ENCODE data around the gene CACNA2D3.
"Not testable (repeated sequence)": the region's sequence is repeated elsewhere in the genome, so short reads cannot be mapped to it uniquely, and the experiment has no call there.

CACNA2D3 gene

GRCh38 chr3:54099381-54099780, 23.0 kb upstream of the CACNA2D3 start:
- Histone ChIP-seq H3K4me1 (ENCODE audit: control insufficient read depth, insufficient read depth, low read length, poor library complexity, severe bottlenecking) (no peaks in the 10 kb centered on the region), H3K27ac (ENCODE audit: low read depth, low read length, severe bottlenecking) (no peak overlapping the region), H3K36me3 (ENCODE audit: control insufficient read depth, insufficient read depth, low read length) (no peaks in the 10 kb centered on the region), H3K4me3 (ENCODE audit: extremely low read depth, insufficient read depth, low read length, poor library complexity, severe bottlenecking) (no peak overlapping the region), H3K9me3 (ENCODE audit: control insufficient read depth, low read length) (no peaks in the 10 kb centered on the region)
- WGBS, 2 experiments (ENCODE audit: insufficient coverage in 2 of 2): 83 to 88% methylated on average over 1 of the region's 1 CpG

DNA sequence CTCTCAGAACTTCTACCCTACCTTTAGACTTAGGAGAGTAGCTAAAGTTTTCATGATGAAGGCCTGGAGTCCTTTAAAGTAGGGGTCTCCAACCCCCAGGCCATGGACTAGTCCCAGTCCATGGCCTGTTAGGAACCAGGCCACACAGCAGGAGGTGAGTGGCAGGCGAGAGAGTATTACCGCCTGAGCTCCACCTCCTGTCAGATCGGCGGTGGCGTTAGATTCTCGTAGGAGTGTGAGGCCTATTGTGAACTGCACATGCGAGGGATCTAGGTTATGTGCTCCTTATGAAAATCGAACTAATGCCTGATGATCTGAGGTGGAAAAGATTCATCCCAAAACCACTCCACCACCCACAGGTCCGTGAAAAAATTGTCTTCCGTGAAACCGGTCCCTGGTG, 18.3 kb upstream of the CACNA2D3 start:
- 85% methylated on average over 5 of the region's 11 CpGs; no CpG with 5 or more reads in 1 of the 2 experiments for WGBS, 2 experiments (ENCODE audit: insufficient coverage in 2 of 2)
- Histone ChIP-seq H3K4me3 (ENCODE audit: extremely low read depth, insufficient read depth, low read length, poor library complexity, severe bottlenecking) (no peak overlapping the region), H3K9me3 (ENCODE audit: control insufficient read depth, low read length) (no peaks in the 10 kb centered on the region), H3K4me1 (ENCODE audit: control insufficient read depth, insufficient read depth, low read length, poor library complexity, severe bottlenecking) (no peaks in the 10 kb centered on the region), H3K36me3 (ENCODE audit: control insufficient read depth, insufficient read depth, low read length) (no peaks in the 10 kb centered on the region), H3K27ac (ENCODE audit: low read depth, low read length, severe bottlenecking) (no peak overlapping the region)

GRCh38 chr3:54116129-54116528, 6.2 kb upstream of the CACNA2D3 start:
- 84 to 93% methylated on average over 4 of the region's 4 CpGs for WGBS, 2 experiments (ENCODE audit: insufficient coverage in 2 of 2)
- not testable (repeated sequence) for H3K27ac ChIP-seq (ENCODE audit: low read depth, low read length, severe bottlenecking); H3K4me1 ChIP-seq (ENCODE audit: control insufficient read depth, insufficient read depth, low read length, poor library complexity, severe bottlenecking); H3K36me3 ChIP-seq (ENCODE audit: control insufficient read depth, insufficient read depth, low read length); H3K4me3 ChIP-seq (ENCODE audit: extremely low read depth, insufficient read depth, low read length, poor library complexity, severe bottlenecking)
- H3K9me3 ChIP-seq (ENCODE audit: control insufficient read depth, low read length): peaks cover 11% of the 10 kb centered on the region

- peaks cover 4% of the 10 kb centered on the region for H3K4me1 ChIP-seq (ENCODE audit: control insufficient read depth, insufficient read depth, low read length, poor library complexity, severe bottlenecking)
- H3K4me3 ChIP-seq (ENCODE audit: extremely low read depth, insufficient read depth, low read length, poor library complexity, severe bottlenecking): peak overlapping the region; percentile 42
- no peak overlapping the region for H3K27ac ChIP-seq (ENCODE audit: low read depth, low read length, severe bottlenecking)
These were observed 1.5 kb upstream of the CACNA2D3 start for GRCh38 chr3:54120657-54121413.

DNA sequence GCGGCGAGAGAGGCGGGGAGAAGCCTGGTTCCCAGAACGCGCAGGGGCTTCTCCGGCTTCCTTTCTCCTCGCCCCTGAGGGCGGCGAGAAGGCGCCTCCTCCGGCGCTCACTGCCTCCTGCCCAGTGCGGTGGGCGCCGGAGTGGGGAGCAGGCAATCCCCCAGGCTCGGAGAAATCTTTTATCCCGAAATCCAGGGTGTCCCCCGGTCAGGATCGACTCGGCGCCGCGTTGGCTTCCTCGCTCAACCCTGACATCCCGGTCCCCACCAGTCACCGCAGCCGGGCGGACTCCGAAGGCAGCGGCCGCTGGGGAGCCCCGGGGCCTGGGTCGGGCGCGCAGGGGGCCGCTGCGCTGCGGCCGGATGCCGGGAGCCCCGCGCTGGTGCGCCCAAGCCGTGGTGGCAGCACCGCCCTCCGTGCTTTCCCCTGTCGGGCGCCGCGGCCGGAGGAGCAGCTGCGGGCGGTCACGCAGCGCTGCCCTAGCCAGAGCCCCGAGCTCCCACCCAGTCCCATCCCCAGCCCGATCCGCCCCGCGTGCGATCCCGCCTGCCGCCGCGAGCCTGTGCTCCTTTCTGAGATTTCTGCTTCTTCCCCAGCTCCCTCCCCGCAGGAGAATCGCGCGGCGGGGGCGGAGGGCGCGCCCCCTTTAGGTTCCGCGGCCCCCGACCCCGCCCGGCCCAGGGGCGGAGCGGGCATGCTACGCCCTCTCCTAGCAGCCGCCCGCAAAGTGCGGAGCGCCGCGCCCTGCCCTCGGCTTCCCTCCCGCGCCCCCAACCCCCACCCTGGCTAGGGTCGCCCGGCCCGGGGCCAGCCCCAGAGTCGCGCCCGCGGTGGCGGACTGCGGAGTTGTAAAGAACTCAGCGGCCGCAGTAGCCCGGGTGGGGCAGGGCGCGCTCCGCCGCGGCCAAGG, 683 bp upstream of the CACNA2D3 start:
- Histone ChIP-seq H3K4me1 (ENCODE audit: control insufficient read depth, insufficient read depth, low read length, poor library complexity, severe bottlenecking) (peaks cover 4% of the 10 kb centered on the region), H3K27ac (ENCODE audit: low read depth, low read length, severe bottlenecking) (no peak overlapping the region), H3K36me3 (ENCODE audit: control insufficient read depth, insufficient read depth, low read length) (no peaks in the 10 kb centered on the region), H3K9me3 (ENCODE audit: control insufficient read depth, low read length) (peaks cover 6% of the 10 kb centered on the region), H3K4me3 (ENCODE audit: extremely low read depth, insufficient read depth, low read length, poor library complexity, severe bottlenecking) (peak overlapping the region; percentile 42)
- WGBS, 2 experiments (ENCODE audit: insufficient coverage in 2 of 2): 0% methylated on average over 67 to 87 of the region's 107 CpGs

More at GRCh38 chr3:54120657-54121413, 1.5 kb upstream of the CACNA2D3 start:
- no peaks in the 10 kb centered on the region for H3K36me3 ChIP-seq (ENCODE audit: control insufficient read depth, insufficient read depth, low read length)
- H3K9me3 ChIP-seq (ENCODE audit: control insufficient read depth, low read length): peaks cover 11% of the 10 kb centered on the region
- 3 to 6% methylated on average over 32 to 37 of the region's 45 CpGs for WGBS, 2 experiments (ENCODE audit: insufficient coverage in 2 of 2)

DNA sequence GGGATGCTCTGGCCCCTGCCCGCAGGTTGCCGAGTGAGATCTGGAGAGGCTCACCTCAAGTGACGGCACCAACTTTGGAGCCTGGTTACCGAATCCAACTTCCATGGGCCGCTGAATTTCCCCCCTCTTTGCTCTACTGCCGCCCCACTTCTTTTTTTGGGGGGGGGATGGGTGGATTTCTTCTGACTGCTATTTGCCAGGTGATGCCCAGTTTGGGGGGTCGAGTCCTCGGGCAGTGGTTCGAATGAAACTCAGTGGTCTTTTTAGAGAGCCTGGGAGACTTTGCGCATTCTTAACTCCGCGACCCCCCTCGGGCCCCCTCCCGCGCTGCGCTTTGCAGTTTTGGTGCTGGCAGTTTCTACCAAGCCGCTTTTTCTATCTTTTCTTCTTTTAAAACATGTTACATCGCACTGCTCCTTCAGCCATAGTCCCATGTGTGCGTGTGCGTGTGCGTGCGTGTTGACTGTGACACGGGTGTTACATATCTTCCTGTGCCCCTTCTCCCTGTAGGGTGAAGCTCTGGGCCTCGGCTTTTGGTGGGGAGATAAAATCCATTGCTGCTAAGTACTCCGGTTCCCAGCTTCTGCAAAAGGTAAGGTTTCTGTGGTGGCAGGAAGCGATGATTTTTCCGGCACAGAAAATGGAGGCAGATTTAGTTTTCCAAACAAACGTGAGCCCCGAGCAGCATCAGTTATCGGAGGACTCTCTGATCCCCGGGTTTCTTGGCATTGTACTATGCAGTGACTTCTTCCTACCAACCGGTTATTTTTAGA, 837 bp downstream of the CACNA2D3 start:
- WGBS, 2 experiments (ENCODE audit: insufficient coverage in 2 of 2): 4 to 5% methylated on average over 18 to 21 of the region's 32 CpGs
- Histone ChIP-seq H3K9me3 (ENCODE audit: control insufficient read depth, low read length) (no peaks in the 10 kb centered on the region), H3K4me3 (ENCODE audit: extremely low read depth, insufficient read depth, low read length, poor library complexity, severe bottlenecking) (peak overlapping the region; percentile 24), H3K27ac (ENCODE audit: low read depth, low read length, severe bottlenecking) (no peak overlapping the region), H3K36me3 (ENCODE audit: control insufficient read depth, insufficient read depth, low read length) (no peaks in the 10 kb centered on the region), H3K4me1 (ENCODE audit: control insufficient read depth, insufficient read depth, low read length, poor library complexity, severe bottlenecking) (peaks cover 4% of the 10 kb centered on the region)

DNA sequence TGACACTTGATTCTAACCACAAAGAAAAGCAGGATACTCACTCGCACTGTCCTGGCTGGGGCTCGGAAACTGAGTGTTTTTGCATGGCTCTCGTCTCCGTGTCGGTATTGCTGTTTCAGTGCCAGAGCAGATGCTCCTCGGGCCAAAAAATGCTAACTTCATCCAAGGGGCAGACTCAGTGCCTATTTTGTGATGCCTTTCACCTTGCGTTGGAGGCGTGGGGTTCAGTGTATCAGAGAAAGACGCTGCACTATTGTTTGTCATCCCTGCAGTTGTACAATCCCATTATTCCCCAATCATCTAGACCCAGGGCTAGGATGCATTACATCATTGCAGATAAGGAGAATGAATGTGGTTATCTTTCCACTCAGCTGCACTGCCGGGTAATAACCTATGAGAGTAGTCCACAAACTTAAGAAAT, 1.4 kb downstream of the CACNA2D3 start:
- Histone ChIP-seq H3K4me3 (ENCODE audit: extremely low read depth, insufficient read depth, low read length, poor library complexity, severe bottlenecking) (no peak overlapping the region), H3K4me1 (ENCODE audit: control insufficient read depth, insufficient read depth, low read length, poor library complexity, severe bottlenecking) (peaks cover 4% of the 10 kb centered on the region), H3K9me3 (ENCODE audit: control insufficient read depth, low read length) (no peaks in the 10 kb centered on the region), H3K27ac (ENCODE audit: low read depth, low read length, severe bottlenecking) (no peak overlapping the region), H3K36me3 (ENCODE audit: control insufficient read depth, insufficient read depth, low read length) (no peaks in the 10 kb centered on the region)
- WGBS, 2 experiments (ENCODE audit: insufficient coverage in 2 of 2): 14 to 22% methylated on average over 7 to 10 of the region's 10 CpGs

- Histone ChIP-seq H3K27ac (ENCODE audit: low read depth, low read length, severe bottlenecking) (no peak overlapping the region), H3K4me1 (ENCODE audit: control insufficient read depth, insufficient read depth, low read length, poor library complexity, severe bottlenecking) (peaks cover 4% of the 10 kb centered on the region), H3K36me3 (ENCODE audit: control insufficient read depth, insufficient read depth, low read length) (no peaks in the 10 kb centered on the region), H3K9me3 (ENCODE audit: control insufficient read depth, low read length) (no peaks in the 10 kb centered on the region), H3K4me3 (ENCODE audit: extremely low read depth, insufficient read depth, low read length, poor library complexity, severe bottlenecking) (no peak overlapping the region)
- WGBS, 2 experiments (ENCODE audit: insufficient coverage in 2 of 2): 76 to 79% methylated on average over 3 to 4 of the region's 4 CpGs
These were observed 2.9 kb downstream of the CACNA2D3 start for GRCh38 chr3:54125300-54125699.

GRCh38 chr3:54126551-54126950, 4.2 kb downstream of the CACNA2D3 start:
- Histone ChIP-seq H3K27ac (ENCODE audit: low read depth, low read length, severe bottlenecking) (no peak overlapping the region), H3K4me3 (ENCODE audit: extremely low read depth, insufficient read depth, low read length, poor library complexity, severe bottlenecking) (no peak overlapping the region), H3K36me3 (ENCODE audit: control insufficient read depth, insufficient read depth, low read length) (no peaks in the 10 kb centered on the region), H3K9me3 (ENCODE audit: control insufficient read depth, low read length) (no peaks in the 10 kb centered on the region), H3K4me1 (ENCODE audit: control insufficient read depth, insufficient read depth, low read length, poor library complexity, severe bottlenecking) (no peaks in the 10 kb centered on the region)
- WGBS, 2 experiments (ENCODE audit: insufficient coverage in 2 of 2): 65 to 87% methylated on average over 5 to 6 of the region's 7 CpGs

DNA sequence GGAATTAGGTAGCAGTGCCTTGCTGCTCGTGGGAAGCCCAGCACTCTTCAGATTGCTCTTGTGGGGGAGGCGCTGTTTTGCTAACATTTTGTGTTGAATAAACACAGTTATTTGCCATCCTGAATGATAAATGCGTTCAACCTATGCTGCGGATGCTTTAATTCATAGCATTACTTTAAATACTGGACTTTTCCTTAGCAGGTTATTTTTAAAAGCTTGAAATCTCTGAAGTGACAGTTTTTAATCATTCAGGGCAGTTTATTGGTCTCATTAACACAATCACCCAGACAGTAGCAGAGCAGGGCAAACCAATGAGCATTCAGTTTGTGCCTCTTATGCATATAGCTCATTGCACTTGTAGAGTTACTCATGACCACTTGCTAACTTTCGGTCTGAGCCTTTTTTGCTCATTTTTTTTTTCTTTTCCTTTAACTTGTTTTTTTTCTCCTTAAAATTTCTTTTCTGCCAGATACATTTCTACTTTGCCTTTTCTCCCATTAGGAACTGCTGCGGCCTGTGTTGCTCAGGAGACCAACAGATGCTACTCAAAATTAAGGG, 5.2 kb downstream of the CACNA2D3 start:
- Histone ChIP-seq H3K4me3 (ENCODE audit: extremely low read depth, insufficient read depth, low read length, poor library complexity, severe bottlenecking) (no peak overlapping the region), H3K27ac (ENCODE audit: low read depth, low read length, severe bottlenecking) (no peak overlapping the region), H3K36me3 (ENCODE audit: control insufficient read depth, insufficient read depth, low read length) (no peaks in the 10 kb centered on the region), H3K9me3 (ENCODE audit: control insufficient read depth, low read length) (no peaks in the 10 kb centered on the region), H3K4me1 (ENCODE audit: control insufficient read depth, insufficient read depth, low read length, poor library complexity, severe bottlenecking) (no peaks in the 10 kb centered on the region)
- 79 to 88% methylated on average over 3 of the region's 6 CpGs for WGBS, 2 experiments (ENCODE audit: insufficient coverage in 2 of 2)

All from mesodermal cell (in vitro differentiated cells).